Ovary (tissue), 3 donors: ENCODE data around the gene OMG.

Experiments used
- EP300 ChIP-seq: sonication (generic); formaldehyde crosslinking; IDR thresholded peaks from one replicate; pipeline ENCODE4 v1.6.1; 2017; ENCODE audit warnings: antibody characterized with exemption
- POLR2A ChIP-seq: fragments of 450-650 bp; IDR thresholded peaks from one replicate; pipeline ENCODE4 v1.6.1; 2017; ENCODE audit warnings: antibody characterized with exemption, mild to moderate bottlenecking, moderate library complexity
- TF ChIP-seq, protein P1 (sequence below), 3 donors: fragments of 450-650 bp in 2 of 3; fragments of 200-600 bp in 1 of 3; IDR thresholded peaks; one replicate each; pipeline versions ENCODE4 v1.5.1 to v1.8.0; 2016 to 2022; ENCODE audit warnings: antibody characterized with exemption in 3 of 3, mild to moderate bottlenecking in 1 of 3
- donor health status: DM: no; HTN: no; CAD: no.

DNA sequence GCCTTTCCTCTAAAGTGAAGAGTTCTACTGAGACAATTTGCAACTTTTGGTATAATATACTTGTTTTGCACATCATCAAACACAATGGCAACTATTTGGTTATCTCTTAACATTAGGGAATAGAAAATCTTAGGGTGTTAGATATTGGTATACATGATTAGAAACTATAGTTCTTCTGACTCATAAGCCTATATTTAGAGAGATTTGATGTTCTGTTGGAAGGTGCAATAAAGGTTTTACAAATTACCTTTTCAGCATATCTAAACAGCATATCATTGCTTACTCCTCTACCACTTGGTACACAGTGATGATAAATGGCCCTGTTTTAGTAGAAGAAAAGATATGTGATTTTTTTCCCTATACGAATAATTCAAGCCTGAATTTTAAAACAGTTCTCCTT is 10.6 kb upstream of the OMG start:
- TF ChIP-seq, protein P1, sequence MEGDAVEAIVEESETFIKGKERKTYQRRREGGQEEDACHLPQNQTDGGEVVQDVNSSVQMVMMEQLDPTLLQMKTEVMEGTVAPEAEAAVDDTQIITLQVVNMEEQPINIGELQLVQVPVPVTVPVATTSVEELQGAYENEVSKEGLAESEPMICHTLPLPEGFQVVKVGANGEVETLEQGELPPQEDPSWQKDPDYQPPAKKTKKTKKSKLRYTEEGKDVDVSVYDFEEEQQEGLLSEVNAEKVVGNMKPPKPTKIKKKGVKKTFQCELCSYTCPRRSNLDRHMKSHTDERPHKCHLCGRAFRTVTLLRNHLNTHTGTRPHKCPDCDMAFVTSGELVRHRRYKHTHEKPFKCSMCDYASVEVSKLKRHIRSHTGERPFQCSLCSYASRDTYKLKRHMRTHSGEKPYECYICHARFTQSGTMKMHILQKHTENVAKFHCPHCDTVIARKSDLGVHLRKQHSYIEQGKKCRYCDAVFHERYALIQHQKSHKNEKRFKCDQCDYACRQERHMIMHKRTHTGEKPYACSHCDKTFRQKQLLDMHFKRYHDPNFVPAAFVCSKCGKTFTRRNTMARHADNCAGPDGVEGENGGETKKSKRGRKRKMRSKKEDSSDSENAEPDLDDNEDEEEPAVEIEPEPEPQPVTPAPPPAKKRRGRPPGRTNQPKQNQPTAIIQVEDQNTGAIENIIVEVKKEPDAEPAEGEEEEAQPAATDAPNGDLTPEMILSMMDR (IDR thresholded peaks at IDR 0.05), result no peak
- TF ChIP-seq EP300, result no peak
- no peak for TF ChIP-seq POLR2A
